Measurements from ENCODE around the gene ATRN.
"Not testable (repeated sequence)": the region's sequence is repeated elsewhere in the genome, so short reads cannot be mapped to it uniquely, and the experiment has no call there.

Gene ATRN

DNA sequence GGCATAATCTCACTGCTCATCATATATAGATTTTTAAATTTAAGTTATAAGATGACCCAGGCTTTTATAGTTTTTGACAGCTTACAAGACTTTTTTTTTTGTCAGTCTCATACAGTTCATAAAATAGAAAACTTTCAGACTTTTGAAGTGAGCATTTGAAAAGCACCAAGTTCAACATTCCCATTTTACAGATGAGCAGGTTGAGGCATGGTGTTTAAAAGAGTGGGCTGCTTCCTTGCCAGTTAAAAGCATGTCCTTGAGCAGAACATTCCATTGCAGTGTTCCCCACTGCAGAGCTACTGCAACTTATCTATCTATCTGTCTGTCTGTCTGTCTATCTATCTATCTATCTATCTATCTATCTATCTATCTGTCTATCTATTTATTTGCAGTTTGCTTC, 105.5 kb downstream of the ATRN start:
- no peak for DNase-seq

DNA sequence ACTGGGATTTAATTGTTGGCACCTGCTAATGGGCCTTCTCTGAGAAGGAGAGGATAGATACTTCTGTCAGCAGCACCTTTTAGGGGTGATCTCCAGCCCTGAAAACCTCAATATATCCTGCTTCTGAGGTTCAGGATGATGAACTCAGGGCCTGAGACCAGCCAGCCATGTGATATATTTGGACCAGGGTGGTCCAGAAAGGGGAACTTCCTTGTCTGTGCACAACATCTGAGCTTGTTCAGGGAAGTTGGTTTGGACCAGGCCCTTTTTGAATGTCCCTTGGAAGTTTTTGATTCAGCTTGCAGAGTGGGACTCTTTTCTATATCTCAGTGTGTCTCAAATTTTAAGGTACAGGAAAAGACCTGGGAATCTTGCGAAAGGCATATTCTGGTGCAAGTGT, 106.5 kb downstream of the ATRN start:
- DNase-seq, result no peak

DNA sequence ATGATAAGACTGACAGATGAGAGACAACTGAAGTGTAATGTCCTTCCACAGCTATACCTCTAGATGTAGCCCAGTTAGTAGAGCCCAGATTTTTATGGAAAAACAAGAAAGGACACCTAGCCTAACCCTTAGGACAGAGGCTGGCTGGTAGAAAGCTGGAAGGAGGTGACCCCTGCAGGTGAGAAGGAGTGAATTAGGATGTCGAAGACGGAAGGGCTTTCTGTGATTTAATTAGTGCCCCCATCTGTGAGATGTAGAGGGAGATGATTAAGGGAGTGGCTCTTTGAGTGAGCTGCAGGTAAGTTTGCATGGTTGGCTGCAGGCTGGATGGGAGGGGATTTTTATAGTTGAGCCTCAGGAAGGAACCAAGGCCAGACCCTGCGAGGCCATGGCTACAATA, 109.6 kb downstream of the ATRN start:
- DNase-seq, result no peak

DNA sequence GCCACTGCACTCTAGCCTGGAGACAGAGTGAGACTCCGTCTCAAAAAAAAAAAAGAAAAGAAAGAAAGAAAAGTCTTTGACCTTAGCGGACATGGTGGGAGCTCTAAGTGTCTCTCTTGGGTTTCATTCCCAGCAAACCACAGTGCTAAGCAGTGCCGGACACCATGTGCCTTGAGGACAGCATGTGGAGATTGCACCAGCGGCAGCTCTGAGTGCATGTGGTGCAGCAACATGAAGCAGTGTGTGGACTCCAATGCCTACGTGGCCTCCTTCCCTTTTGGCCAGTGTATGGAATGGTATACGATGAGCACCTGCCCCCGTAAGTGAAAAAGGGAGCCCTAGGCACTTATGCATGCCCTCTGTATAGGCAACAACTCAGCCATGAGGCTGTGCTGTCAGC, 112.9 kb downstream of the ATRN start:
- DNase-seq, result no peak

DNA sequence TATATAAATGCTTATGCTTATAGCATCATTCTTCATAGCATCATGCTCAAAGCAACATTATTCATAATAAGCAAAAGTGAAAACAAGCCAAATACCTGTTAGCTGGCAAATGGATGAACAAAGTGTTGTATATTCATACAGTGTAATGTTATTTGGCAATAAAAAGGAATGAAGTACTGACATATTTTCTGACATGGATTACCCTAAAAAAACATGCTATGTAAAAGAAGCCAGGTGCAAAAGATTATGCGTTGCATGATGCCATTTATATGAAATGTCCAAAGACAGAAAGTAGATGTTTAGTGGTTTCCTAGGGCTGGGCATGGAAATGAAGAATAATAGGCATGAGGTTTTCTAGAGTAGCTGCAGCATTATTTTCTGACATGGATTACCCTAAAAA, 115.3 kb downstream of the ATRN start:
- no peak for DNase-seq

DNA sequence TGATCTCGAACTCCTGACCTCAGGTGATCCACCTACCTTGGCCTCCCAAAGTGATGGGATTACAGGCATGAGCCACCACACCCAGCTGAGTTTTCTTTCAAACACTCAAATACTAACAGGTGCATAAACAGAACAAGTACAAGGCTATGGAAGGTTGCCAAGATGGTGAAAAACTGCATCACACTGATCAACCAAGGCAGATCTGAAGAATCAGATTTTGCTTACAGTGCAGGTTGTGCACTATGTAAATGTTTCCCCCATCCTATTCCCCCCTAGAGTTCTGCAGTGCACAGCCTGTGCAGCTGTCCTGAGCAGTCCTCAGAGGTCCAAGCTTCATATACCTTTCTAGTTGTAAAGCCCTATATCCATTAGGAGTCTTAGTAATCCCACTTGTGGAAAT, 119.3 kb downstream of the ATRN start:
- DNase-seq, result peak; percentile 29

DNA sequence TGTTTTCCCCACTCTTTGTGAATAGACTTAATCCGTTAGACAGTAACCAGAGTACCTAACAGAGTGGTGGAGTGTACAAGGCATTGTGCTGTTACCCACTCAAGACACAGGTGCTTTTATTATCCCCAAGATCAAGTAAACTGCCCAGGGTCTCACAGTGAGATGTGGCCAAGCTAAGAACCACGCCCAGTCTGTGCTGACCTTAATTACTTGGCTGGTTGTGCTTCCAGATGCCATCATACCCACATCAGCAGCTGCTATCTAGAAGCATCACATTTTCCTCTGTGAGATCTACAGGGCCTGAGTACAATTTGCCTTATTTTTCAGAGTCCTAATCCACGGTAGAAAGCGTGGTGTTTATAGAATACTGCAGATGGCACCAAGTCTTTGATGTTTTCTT, 122.1 kb downstream of the ATRN start:
- no peak for DNase-seq

DNA sequence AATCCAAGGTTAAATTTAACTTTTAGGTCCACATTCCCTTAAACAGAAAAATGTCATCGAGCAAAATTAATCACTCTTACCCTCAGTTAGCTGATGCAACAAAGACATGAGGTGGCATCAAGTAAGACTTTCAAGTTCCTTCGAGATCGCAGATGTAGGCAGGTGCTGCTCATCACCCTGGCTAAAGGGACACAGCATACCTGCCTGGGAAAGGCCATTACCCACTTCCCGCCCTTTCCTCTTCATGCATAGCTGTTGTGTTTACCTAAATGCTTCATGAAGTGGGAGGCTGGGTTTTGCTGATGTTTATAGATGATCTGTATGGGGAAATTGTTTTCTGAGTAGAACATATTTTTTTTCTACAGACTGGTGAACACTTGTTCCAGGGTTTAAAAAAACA, 124.7 kb downstream of the ATRN start:
- peak; percentile 94 for DNase-seq

DNA sequence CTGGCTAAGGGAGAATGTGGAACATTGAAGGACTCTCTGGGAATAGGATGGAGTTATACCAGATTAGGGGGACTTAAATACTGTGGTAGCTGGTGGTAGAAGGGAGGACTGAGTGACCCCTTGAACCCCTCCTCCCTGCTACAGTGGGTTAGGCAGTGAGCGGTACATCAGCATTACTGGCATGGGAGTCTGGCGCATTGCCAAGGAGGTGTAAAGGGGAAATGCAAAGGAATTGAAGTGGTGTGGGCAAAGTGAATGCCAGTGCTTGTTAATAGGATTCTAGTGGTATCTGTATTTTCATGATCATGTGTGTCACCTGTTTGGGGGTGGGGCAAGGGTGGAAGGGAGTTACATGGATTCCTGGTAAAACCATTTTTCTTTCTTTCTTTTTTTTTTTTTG, 132.3 kb downstream of the ATRN start:
- DNase-seq, result no peak

DNA sequence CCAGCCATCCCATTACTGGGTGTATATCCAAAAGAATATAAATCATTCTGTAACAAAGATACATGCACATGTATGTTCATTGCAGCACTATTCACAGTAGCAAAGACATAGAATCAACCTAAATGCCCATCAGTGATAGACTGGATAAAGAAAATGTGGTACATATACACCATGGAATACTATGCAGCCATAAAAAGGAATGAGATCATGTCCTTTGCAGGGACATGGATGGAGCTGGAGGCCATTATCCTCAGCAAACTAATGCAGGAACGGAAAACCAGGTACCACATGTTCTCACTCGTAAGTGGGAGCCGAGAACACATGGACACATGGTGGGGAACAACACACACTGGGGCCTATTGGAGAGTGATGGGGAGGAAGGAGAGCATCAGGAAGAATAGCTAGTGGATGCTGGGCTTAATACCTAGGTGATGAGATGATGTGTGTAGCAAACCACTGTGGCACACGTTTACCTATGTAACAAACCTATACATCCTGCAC, 134.6 kb downstream of the ATRN start:
- not testable (repeated sequence) for DNase-seq

DNA sequence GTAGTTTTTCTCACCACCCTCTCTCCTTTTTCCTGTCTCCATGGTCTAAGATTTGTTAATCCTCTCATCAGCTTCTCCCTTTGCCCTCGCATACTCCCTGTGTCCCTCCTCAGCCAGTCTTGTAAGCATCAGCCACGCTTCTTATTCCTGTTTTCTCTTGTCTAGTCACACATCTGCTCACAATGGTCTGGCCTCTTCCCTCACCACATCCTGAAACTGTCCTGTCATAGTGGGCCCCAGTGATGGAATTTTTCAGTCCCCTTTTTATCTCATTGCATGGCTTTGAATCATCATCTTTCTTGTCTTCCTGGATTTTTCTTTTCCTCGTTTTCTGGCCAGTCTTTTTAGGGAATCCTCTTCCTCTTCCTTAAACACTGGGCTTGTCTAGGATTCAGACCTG, 135.2 kb downstream of the ATRN start:
- no peak for DNase-seq

DNA sequence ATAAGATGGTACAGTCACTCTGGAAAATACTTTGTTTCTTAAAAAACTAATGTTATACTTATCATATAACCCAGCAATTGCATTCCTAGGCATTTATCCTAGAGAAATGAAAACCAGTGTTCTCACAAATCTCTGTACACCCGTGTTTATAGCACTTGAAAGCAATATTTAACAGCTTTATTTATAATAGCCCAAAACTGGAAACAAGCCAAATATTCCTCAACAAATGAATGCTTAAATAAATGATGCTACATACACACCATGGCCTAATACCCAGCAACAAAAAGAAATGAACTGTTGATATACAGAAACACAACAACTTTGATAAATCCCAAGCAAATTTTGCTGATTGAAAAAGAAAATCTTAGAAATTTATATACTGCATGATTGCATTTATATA, 141.1 kb downstream of the ATRN start:
- no peak for DNase-seq

DNA sequence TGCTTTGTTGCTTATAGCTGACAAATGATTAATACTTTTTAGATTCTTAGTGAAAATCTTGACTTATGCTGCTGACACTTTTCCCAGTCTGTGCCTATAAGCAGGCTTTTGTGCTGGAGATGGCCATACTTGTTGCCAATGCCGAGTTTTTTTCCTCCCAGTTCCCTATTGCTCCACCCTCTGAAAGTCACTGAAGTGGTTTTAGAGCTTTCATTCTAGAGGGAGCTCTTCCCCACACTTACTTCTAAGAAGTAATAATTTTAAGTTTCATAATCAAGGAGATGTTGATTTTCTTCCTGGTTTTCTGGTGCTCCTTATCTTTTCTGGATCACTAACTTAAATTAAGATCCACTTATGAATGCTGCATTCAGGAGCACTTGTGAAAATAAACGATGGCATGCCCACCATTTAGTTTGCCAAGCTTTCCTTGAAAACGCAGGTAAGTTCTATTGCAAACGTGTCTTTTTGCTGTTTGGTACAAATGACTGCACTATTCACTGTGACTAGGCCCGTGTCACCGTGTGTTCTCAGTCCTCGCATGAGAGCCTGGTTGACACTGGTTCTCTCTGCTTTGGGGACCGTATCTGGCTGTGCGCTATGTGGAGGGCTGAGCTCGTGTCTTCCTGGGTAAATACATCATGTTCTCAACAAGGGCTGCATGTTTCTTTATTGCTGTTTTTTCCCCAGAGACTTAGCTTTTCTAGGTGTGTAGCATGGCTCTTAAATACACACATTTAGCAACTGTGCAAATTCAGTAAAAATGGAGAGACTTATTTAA, 142.2 kb downstream of the ATRN start:
- no peak for DNase-seq

DNA sequence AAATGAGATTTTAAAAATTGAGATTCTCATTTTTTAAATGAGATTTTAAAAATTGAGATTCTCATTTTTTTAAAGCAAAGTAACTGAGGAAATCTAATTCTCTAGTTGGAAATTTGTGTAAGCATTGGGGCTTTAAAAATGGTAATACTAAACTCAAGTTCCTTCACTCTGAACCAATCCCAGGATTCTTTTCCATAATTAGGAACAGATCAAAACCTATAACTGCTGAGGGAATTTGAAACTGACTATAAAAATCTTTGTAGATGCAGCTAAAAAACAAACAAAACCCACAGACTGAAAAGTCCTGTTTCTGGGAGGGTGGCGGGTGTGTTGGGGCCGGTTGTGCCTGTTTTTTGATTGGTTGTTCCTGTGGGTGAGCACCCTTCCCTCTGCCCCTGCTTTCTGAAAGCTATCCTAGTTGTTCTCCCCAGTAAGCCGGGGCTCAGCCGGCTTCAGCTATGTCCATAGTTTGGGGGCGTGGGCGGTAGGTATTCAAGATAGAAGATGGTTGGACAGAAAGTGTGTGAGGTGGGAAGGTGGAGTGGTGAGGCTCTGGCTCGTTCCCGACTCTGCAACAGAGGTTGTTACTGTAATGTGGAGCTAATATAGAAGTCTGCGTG, 143.1 kb downstream of the ATRN start:
- DNase-seq, result no peak

DNA sequence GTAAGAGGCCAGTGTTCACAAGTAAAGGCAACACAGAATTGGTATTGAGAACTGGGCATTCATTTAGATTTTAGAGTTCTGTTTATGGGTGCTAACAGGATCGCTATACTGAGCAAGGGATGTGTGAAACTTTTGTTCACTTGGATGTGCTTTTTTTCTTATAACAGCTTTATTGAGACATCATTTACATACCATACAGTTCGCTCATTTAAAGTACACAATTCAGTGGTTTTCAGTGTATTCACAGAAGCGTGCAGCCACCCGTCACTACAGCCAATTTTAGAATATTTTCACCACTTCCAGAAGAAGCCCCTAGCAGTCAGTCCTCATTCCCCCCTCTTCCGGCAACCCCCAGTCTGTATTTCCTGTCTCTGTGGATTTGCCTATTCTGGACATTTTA, 143.6 kb downstream of the ATRN start:
- no peak for DNase-seq

DNA sequence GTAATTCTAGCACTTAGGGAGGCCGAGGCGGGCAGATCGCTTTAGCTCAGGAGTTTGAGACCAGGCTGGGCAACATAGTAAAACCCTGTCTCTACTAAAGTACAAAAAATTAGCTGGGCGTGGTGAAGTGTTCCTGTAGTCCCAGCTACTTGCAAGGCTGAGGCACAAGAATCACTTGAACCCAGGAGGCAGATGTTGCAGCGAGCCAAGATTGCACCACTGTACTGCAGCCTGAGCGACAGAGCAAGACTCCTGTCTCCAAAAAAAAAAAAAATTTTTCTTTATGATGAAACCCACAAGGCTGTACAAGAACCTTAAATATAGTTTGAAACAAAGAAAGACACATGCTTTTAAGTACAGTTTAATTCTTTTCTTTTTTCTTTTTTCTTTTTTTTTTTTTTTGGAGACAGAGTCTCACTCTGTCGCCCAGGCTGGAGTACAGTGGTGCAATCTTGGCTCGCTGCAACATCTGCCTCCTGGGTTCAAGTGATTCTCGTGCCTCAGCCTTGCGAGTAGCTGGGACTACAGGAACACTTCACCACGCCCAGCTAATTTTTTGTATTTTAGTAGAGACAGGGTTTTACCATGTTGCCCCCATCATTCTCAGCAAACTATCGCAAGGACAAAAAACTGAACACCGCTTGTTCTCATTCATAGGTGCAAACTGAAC, 144.5 kb downstream of the ATRN start:
- DNase-seq, result not testable (repeated sequence)

DNA sequence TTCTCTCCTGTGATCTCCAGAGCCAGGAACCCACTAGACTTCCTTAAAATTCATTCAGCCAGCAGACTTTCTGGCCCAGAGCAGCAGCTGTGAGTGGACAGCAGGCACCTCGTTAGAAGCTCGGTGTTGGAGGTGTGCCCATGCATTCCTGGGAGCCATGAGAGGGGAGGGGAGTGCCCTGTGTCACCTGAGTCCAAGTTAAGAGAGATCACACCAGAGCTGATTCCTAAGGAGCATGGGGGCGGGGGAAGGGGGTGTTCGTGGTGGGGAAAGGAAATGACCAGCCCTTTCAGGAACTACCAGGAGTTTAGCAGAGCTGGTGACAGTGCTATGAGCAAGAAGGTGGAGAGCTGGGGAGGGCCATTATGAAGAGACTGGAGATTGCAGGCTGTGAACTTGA, 145.4 kb downstream of the ATRN start:
- DNase-seq, result no peak

DNA sequence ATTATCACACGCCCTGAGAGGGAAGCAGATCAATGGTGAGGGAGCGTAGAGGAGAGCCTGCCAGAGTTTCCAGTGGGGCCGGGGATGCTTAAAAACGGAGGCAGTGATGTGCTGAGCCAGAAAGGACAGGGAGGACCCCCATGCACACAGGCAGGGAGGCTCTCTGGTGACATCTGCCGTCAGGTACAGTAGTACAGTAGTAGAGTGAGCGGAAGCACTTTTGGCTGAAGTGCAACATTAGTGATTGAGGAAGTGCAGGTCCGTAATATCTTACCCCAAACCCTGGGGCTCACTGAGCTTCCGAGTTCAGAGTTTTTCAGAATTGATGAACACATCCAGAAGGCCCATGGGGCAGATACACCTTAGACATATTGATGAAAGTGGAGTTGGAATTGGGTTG, 150.3 kb downstream of the ATRN start:
- no peak for DNase-seq

DNA sequence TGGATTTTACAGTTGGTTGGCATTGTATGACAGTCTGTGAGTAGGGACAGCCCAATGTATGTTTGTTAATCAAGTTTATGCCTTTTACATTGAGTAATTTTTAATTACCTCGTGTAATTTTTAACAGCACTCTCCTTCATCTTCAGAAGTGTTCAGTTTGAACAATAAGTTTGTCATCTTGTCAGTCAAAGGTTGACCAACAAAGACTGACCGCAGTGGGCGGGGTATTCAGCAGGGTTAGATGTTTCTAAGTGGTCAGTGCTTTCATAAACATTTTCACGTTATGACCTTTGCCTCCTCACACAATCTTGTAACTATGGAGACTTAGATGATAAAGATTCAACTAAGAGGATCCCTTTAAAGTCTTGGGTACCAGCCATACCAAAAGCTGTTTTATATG, 151.6 kb downstream of the ATRN start:
- no peak for DNase-seq

DNA sequence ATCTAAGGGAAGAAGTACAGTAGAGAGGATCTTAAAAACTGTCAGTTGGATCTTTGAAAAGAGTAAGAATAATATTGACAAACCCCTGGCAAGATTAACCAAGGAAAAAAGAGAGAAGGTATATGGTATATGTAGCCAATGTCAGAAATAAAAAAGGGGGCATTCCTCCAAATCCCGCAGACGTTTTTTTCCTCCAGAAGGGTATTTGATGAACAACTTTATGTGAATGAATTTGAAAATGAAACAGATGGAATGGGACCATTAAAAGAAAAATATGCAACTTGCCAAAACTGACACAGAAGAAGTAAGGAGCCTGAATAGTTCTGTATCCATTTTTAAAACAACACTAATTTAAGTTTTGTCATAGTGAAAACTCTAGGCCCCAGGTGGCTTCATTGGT, 156.7 kb downstream of the ATRN start:
- DNase-seq, result no peak

DNA sequence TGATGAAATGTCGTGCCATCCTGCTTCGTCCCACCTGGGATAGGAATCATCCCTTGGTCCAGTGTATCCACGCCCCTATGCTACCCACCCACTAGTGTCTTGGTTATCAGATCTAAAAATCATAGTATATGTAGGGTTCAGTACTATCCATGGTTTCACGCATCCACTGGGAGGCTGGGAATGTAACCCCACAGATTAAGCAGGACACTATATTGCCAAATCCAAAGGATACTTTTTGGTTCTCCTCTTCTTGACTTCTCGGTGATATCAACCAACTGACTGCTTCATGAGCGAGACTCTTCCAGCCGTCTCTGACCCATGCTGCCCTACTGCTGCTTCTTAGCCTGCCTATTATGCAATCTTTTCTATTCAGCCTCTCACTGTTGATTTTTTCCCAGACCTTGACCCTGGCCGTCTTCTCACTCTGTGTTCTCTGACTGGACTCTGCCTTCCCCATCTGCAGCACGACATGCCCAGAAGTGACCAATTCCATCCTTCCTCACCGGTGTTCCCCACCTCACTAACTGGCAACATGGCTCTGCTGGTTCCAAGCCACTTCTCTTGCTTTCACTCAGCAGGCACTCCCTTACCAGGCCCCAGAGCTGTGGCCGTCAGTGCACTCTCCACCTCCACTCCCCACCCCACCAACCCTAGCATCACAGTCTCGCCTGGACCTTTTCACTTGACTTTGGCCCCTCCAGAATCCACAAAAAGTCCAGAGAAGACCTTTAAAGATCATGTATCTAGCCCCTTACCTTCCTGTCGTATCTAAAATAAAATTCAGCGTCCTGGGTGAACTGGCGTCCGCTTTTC, 157.9 kb downstream of the ATRN start:
- DNase-seq, result no peak

DNA sequence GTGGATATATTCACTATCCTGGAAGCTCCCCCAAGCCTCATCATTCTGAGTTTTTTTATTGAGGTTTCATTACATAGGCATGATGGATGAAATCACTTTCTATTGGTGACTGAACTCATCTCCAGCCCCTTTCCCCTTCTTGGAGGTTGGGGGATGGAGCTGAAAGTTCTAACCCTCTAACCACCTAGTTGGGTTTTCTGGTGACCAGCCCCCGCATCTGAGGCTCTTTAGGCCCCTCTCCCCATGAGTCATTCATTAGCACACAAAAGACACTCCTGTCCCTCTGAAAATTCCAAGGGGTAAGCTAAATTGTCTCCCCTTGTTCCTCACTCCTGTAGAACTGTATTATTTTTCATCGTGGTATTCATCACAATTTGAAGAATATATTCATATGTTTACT, 159.1 kb downstream of the ATRN start:
- DNase-seq, result no peak

DNA sequence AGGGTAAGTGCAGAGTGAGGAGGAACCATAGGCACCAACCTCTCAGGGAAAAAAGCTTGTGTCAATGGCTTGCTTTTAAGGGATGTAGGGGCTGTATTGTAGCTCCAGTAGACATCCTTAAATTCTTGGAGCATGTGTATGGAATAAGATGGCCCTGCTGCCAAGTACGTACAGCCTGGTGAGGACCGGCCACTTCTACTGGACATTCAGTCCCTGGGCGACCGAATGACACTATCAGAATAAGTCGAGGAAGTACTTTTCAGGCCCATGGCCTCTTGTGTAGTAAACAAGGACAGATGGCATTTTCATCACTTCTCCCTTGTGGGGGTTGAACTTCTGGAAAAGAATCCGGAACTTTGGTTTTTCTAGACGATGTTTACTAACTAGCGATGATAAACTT, 159.6 kb downstream of the ATRN start:
- no peak for DNase-seq
